Adrenal gland (tissue), 12 donors: Measurements from ENCODE around the gene NKIRAS1. TPM values are rescaled to one million over a fixed set of nuclear protein-coding genes. Genes with fewer than 3 reads are reported as not detected.
A peak's percentile ranks its signal among the peaks of the same experiment; 100 is the strongest.
"Not testable (repeated sequence)": the region's sequence is repeated elsewhere in the genome, so short reads cannot be mapped to it uniquely, and the experiment has no call there.

Source experiments
- DNase-seq, 7 donors: peaks; one replicate each; pipeline ENCODE4 v3.0.0-alpha.2; 2019 to 2020
- H3K27ac ChIP-seq, 5 donors: fragments of 200-600 bp; sonication (generic) in 4 of 5; 1 replicate in 3 of 5; 2 replicates in 2 of 5; pipeline versions ENCODE4 v1.5.1 to v1.8.0; 2016 to 2020; ENCODE audit warnings: mild to moderate bottlenecking in 1 of 5
- H3K27me3 ChIP-seq: fragments of 200-600 bp; 2 replicates; pipeline ENCODE4 v1.8.0; 2021
- H3K36me3 ChIP-seq, 2 donors: fragments of 200-600 bp; replicated peaks in 1 of 2; 1 replicate in 1 of 2; 2 replicates in 1 of 2; pipeline versions ENCODE4 v1.5.1 to v1.8.0; 2018 to 2022
- H3K4me1 ChIP-seq, 2 donors: fragments of 200-600 bp; replicated peaks in 1 of 2; 1 replicate in 1 of 2; 2 replicates in 1 of 2; pipeline versions ENCODE4 v1.5.1 to v1.8.0; 2018 to 2021
- H3K4me3 ChIP-seq, 4 donors: fragments of 200-600 bp; sonication (generic) in 3 of 4; one replicate each; pipeline ENCODE4 v1.5.1; 2016 to 2018
- H3K9me3 ChIP-seq, 3 donors: fragments of 200-600 bp; sonication (generic) in 1 of 3; replicated peaks in 1 of 3; 1 replicate in 2 of 3; 2 replicates in 1 of 3; pipeline versions ENCODE4 v1.5.1 to v1.8.0; 2016 to 2021
- POLR2A ChIP-seq, 2 donors: fragments of 450-650 bp; IDR thresholded peaks; one replicate each; pipeline ENCODE4 v1.6.1; 2017; ENCODE audit warnings: antibody characterized with exemption in 2 of 2, mild to moderate bottlenecking in 2 of 2, moderate library complexity in 1 of 2
- WGBS, 4 donors: extraction: QIAGEN DNeasy Blood & Tissue Kit in 2 of 4; methylation state at CpG; one replicate each; pipeline versions ENCODE4 v1.1.5 to v1.1.7; 2013 to 2017; 5-methylcytosine and 5-hydroxymethylcytosine counted together
- intact Hi-C, 2 donors: fragments of 100-400 bp; cut with DNase I; formaldehyde crosslinking; loops; one replicate each; pipeline versions ENCODE4 v1.14.1 to v1.15.0; 2022 to 2023
- polyA plus RNA-seq, 3 donors: library from polyadenylated mRNA; stranded (reverse); fragments of 200-250 nt in 2 of 3; fragments of 350-450 nt in 1 of 3; fragmentation: Illumina TruSeq in 1 of 3; extraction: RNeasy Lipid Tissue Mini Kit (QIAGEN cat#74804) in 1 of 3; gene quantifications; one replicate each; pipeline ENCODE4 v1.2.3, GENCODE V29; 2013 to 2014
- total RNA-seq, 9 donors: library from RNA; depleted of rRNA in 4 of 9; stranded (reverse); fragments of >200 nt in 4 of 9; fragments of 120-200 nt in 1 of 9; fragmentation: NEBNext Ultra II Directional in 1 of 9; extraction: Animal tissue kit (Norgen Biotek cat#: 25700) in 1 of 9; gene quantifications; one replicate each; pipeline versions ENCODE4 v1.1.0 to v1.2.4, GENCODE V29; 2013 to 2023
- TF ChIP-seq, protein P1 (sequence below), 6 experiments: fragments of 450-650 bp in 4 of 6; fragments of 200-600 bp in 2 of 6; sonication (generic) in 1 of 6; IDR thresholded peaks; 1 replicate in 5 of 6; 2 replicates in 1 of 6; pipeline versions ENCODE4 v1.5.1 to v1.8.0; 2016 to 2021; ENCODE audit warnings: antibody characterized with exemption in 6 of 6, mild to moderate bottlenecking in 2 of 6, moderate library complexity in 1 of 6
- donor health status: healthy with polysubstance abuse.
- donor health status: Bipolar disorder and iron deficiency.
- donor health status: DM: yes; HTN: yes; CAD: no.
- donor health status: DM: no; HTN: no; CAD: no.
- donor health status: DM: no; HTN: no; CAD: no.
- donor health status: DM: yes; HTN: yes; CAD: no.

The NKIRAS1 gene
- total and polyA plus RNA-seq, 12 donors, result 6.7 to 36.5 (median 15.1) TPM

- H3K4me3 ChIP-seq, result peak overlapping the region in 3 of 4 donors; percentile 10 to 90 (median 65)
- no peaks in the 10 kb centered on the region for H3K9me3 ChIP-seq
- H3K4me1 ChIP-seq, result peaks cover 16 to 56% of the 10 kb centered on the region in 2 donors
- intact Hi-C loops, result no loop called here
- peak overlapping the region; percentile 71 to 99 (median 94) for H3K27ac ChIP-seq
- H3K36me3 ChIP-seq, result peaks cover 0 to 25% of the 10 kb centered on the region in 2 donors
- 2 to 10% (median 3%) methylated on average over 12 to 48 of the region's 48 CpGs for WGBS, 4 donors
- no peaks in the 10 kb centered on the region for H3K27me3 ChIP-seq
- DNase-seq, result no peak
- TF ChIP-seq POLR2A (IDR thresholded peaks at IDR 0.05), result no peak
- TF ChIP-seq, protein P1, sequence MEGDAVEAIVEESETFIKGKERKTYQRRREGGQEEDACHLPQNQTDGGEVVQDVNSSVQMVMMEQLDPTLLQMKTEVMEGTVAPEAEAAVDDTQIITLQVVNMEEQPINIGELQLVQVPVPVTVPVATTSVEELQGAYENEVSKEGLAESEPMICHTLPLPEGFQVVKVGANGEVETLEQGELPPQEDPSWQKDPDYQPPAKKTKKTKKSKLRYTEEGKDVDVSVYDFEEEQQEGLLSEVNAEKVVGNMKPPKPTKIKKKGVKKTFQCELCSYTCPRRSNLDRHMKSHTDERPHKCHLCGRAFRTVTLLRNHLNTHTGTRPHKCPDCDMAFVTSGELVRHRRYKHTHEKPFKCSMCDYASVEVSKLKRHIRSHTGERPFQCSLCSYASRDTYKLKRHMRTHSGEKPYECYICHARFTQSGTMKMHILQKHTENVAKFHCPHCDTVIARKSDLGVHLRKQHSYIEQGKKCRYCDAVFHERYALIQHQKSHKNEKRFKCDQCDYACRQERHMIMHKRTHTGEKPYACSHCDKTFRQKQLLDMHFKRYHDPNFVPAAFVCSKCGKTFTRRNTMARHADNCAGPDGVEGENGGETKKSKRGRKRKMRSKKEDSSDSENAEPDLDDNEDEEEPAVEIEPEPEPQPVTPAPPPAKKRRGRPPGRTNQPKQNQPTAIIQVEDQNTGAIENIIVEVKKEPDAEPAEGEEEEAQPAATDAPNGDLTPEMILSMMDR (IDR thresholded peaks at IDR 0.05), result no peak
Measured at GRCh38 chr3:23916152-23916885, 471 bp downstream of the NKIRAS1 start.

DNA sequence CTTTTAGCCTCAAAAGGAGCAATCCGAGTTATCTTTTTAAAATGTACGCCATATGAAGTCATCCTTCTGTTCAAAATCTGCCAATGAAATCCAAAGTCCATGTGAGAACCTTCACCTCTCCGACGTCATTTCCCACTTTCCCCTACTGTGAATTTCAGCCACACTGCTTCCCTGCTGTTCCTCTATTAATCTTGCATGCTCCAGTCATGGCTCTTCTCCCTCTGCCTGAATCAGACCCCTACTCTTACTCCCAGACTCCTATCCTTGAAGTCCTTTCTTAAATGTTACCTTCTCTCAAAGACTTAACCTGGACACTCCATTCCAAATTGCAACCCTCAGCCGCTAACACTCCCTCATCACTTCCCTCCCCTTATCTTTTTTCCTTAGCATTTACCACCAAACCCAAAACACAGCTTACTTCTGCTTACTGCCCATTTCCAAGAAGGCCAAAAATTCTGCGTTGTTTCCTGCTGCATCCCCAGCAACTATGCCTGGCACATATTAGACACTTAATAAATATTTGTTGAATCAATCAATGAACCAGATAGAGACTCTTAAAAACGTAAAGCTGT lies 1.2 kb downstream of the NKIRAS1 start:
- Histone ChIP-seq H3K36me3 (peaks cover 0 to 25% of the 10 kb centered on the region in 2 donors), H3K4me1 (peaks cover 16 to 56% of the 10 kb centered on the region in 2 donors), H3K27me3 (no peaks in the 10 kb centered on the region), H3K4me3 (peak overlapping the region in 1 of 4 donors; percentile 90), H3K27ac (peak overlapping the region in 1 of 5 donors; percentile 97), H3K9me3 (no peaks in the 10 kb centered on the region)
- 62 to 68% (median 65%) methylated on average over 7 of the region's 7 CpGs for WGBS, 4 donors
- intact Hi-C loops, result no loop called here
- DNase-seq, result no peak
- TF ChIP-seq, protein P1 (IDR thresholded peaks at IDR 0.05), result no peak
- no peak for TF ChIP-seq POLR2A (IDR thresholded peaks at IDR 0.05)

DNA sequence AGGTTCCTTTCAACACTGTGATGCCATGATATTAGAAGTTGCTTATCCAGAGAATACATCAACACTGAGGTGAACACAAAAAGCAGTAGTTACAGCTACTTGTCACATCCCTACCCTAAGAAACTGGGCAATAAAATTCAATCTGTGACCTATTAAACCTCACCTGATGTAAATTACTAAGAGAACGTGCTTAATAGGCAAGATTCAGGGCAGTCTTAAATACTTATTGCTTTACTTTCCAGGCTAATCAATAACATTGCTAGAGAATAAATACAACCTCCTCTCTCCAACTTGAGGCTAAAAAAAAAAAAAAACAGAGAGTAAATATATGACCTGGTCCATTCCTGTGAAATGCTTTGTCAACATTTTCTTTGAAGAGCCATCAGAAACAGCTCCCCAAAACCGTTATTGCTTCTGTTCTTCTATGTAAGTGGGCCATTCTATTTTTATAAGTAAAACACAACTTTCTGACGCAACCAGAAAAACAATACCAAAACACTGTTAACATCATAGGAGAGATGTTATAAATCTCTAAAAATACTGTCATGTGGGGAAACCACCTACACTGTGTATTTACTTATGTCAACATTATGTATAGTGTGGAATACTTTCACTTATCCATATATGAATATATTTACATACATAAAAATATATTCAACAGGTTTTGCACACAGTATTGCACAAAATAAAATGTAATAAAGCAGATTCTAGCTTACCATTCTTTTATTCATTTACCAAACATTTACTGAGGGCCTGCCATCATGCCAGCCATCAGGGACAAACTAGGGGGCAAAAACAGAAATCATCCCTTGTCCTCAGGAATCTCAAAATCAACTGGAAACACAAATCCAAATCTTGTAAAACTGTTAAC lies 2.7 kb downstream of the NKIRAS1 start:
- 78 to 87% (median 83%) methylated on average over 3 of the region's 3 CpGs for WGBS, 4 donors
- Histone ChIP-seq H3K27me3 (no peaks in the 10 kb centered on the region), H3K27ac (no peak overlapping the region), H3K9me3 (no peaks in the 10 kb centered on the region), H3K36me3 (peaks cover 0 to 11% of the 10 kb centered on the region in 2 donors), H3K4me1 (peaks cover 16 to 42% of the 10 kb centered on the region in 2 donors), H3K4me3 (no peak overlapping the region)
- DNase-seq, result no peak
- intact Hi-C loops, result no loop called here
- no peak for TF ChIP-seq POLR2A (IDR thresholded peaks at IDR 0.05)
- TF ChIP-seq, protein P1 (IDR thresholded peaks at IDR 0.05), result no peak

DNA sequence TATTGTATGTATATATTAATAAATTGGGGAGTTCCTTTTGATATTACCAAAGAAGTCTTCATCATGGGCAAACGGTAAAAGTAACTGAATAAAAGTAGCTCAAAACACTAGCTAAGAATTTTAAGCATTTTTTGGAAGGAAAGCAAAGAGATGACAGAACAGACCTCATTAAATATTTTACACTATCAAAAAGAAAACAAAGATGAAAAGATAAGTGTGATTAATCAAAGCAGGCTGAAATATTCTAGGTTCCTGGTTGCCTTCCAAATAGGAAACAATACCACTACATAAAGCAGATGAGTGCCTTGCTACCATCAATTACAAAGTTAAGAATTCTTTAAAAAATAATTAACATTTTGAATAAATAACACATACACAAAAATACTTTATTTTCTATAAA lies 3.6 kb downstream of the NKIRAS1 start:
- H3K4me1 ChIP-seq, result peaks cover 8 to 33% of the 10 kb centered on the region in 2 donors
- no peak overlapping the region for H3K27ac ChIP-seq
- no peaks in the 10 kb centered on the region for H3K27me3 ChIP-seq
- 25 to 46% (median 33%) methylated on average over 1 of the region's 1 CpG for WGBS, 4 donors
- no peaks in the 10 kb centered on the region for H3K9me3 ChIP-seq
- no peak for DNase-seq
- no peak overlapping the region for H3K4me3 ChIP-seq
- intact Hi-C loops, result no loop called here
- peaks cover 0 to 2% of the 10 kb centered on the region in 2 donors for H3K36me3 ChIP-seq
- no peak for TF ChIP-seq POLR2A (IDR thresholded peaks at IDR 0.05)
- TF ChIP-seq, protein P1 (IDR thresholded peaks at IDR 0.05), result no peak

DNA sequence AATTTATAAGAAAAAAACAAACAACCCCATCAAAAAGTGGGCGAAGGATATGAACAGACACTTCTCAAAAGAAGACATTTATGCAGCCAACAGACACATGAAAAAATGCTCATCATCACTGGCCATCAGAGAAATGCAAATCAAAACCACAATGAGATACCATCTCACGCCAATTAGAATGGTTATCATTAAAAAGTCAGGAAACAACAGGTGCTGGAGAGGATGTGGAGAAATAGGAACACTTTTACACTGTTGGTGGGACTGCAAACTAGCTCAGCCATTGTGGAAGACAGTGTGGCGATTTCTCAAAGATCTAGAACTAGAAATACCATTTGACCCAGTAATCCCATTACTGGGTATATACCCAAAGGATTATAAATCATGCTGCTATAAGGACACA lies 4.5 kb downstream of the NKIRAS1 start:
- H3K27ac ChIP-seq, H3K27me3 ChIP-seq, H3K9me3 ChIP-seq, DNase-seq, H3K4me3 ChIP-seq, H3K36me3 ChIP-seq, intact Hi-C loops: not testable (repeated sequence)
- H3K4me1 ChIP-seq, result peaks cover 5 to 31% of the 10 kb centered on the region in 2 donors
- 89 to 99% (median 95%) methylated on average over 3 of the region's 3 CpGs for WGBS, 4 donors
